ACHN (cell line): ENCODE measurements around the gene XPO5.

ENCODE experiments used
- DNase-seq: peaks from one replicate; pipeline ENCODE4 v3.0.0-alpha.2; 2015
- in situ Hi-C: cut with HindIII; loops from 2 replicates; pipeline ENCODE4 v1.10.0; 2017; ENCODE audit warnings: low sequenced_read_pairs, low pct_ligation_motif_present, low pct_unique_long_range_greater_than_20kb

XPO5 gene

GRCh38 chr6:43490523-43490939 lies 85.3 kb downstream of the XPO5 start:
- in situ Hi-C loops = no loop called here
- no peak for DNase-seq

- in situ Hi-C loops = no loop called here
- DNase-seq = no peak
Measured at GRCh38 chr6:43489277-43490072, 86.4 kb downstream of the XPO5 start.

DNA sequence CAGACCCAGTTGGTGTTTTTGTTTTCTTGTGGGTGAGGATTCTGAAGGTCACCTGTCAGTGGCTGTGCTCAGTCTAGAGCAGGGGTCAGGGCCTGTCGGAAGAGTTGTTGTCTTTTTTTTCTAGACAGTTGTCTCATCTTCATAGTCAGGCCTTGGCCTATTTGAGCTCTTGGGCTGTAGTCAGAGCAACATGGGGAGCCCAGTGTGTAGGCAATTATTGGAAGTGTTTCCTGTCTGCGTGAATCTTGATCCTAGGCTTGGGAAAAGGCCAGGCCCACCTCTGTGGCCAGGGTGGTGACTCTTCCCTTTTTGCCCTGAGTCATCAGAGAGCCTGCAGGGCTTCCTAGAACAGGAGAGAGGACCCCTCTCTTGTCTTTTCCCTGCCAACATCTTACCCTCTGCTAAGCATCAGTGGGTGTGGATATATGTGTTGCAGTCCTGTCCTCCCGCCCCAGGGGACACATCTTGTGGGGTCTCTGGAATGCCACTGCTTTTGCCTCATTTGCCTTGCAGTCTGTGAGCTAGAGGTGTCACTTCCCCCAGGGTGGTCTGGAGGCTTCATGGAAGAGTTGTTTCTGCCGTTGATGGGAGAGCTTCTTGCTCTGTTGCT lies 87.1 kb downstream of the XPO5 start:
- DNase-seq = no peak
- in situ Hi-C loops = no loop called here

DNA sequence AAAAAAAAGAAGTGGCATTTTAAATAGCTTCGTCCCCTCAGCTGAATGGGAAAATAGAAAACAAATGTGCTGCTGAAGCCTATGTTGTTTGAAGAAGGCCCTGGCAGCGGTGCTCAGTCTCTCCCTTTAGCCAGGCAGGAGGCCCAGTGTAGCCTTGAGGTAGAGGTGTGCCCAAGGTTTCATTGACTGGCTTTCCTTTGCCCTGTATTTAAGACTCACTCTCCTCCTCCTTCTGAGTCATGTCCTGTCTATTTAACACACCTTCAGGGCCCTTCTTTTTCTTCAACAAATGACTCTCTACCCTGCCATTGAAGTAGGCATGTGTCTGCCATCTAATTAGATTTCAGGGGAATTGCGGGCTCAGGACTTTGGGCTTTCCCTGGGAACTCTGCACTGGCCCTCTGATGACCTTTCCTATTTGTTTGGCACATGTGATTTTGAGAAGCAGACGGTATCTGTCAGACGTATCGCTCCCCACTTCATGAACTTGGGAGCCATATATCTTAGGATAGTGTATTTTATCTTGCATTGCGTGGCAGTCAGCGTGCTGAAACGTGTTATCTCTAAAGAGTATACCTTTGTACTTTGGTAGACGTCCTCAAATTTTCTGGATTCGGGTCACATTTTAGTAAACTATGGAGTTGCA lies 94.1 kb downstream of the XPO5 start:
- DNase-seq = no peak
- in situ Hi-C loops = no loop called here

DNA sequence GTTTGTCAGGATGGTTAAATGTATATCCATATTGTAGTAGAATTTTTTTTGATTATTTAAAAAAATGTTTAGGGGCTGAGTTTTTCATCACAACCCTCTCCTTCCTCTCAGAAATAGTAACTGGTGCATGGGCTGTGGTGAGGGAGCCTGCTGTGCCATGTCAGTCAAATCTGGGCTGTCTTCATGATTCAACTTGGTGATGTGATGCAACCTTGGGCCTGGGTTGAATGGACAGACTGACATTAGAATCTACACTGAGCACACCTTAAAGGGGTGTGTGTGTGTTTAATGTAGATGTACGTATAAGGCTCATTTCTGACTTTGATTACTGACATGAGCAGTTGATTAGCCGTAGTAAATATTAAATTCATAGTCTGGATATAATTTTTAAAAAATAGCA lies 94.8 kb downstream of the XPO5 start:
- in situ Hi-C loops = no loop called here
- peak; percentile 15 for DNase-seq

DNA sequence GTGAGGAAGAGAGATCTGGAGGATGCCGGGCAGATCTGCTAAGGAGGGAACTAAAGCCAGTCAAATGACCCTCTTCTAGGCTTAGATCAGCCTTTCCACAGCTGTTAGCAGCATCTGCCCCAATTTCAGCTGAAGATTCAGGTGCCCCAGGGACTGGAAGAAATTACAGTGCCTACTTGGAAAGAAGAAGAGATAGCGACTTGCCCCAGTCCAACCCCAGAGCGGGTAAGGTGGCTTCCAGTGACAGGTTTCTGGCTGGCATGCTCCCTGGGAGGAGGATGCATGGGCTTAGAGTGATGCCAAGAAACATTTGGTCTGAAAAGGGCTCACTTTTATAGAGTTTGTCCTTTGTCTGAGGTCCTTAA lies 97.8 kb downstream of the XPO5 start:
- no peak for DNase-seq
- in situ Hi-C loops = no loop called here

DNA sequence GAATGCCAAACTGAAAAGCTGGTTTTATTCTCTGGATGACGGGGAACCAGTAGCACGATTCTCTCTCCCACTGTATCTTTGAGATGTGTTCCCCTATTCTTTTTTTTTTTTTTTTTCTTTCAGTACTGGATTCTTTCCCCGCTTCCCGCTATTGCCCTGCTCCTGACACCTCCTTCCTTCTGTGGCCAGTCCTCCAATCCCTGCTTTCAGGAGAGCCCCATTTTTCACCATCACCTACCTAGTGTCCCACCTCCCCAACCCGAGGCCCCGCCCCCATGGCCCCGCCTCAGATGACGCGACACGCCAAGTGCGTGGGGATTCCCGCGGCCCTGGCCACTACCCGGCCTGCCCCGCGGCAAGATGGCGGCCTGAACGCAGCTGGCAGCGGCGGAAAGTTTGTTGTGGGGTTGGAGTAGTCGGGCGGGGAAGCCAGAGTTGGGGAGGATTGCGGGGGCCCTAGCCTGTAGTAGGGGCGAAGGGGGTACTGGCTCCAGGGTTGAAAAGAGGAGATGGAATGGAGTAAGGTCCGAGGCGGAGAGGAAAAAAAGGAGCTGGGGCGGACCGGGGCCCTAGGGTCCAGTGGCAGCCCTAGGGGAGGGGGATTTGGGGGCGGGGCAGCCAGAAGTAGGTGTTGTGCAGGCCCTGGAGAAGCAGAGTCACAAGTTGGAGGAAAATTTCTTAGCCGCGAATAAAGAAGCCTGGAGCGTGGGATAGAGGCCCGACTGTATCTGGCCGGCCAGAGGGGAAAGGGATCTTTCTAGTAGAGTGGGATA lies 98.4 kb downstream of the XPO5 start, which contains the start of gene TJAP1:
TSS of gene TJAP1 (plus strand) at position 336 of the 773 bp plus-strand sequence. CDS start 21,432 bp downstream, outside the sequence.
- in situ Hi-C loops = no loop called here
- DNase-seq = peak; percentile 87

DNA sequence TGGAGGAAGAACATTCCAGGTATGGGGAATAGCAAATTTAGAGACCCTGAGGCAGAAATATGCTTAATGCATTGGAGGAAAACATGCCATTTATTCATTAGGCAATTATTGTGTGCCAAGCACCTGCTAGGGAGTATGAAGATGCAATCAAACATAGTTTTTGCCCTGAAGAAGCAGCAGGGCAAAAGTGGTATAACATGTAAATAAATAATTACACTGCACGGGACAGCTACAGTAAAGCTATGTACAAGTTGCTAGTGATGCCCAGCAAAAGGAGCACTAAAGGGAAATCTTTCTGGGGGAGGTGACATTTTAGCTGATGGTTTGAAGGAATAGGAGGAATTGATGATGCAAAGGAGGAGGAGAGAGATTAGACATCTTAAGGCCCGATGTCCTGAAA lies 99.1 kb downstream of the XPO5 start:
- in situ Hi-C loops = no loop called here
- DNase-seq = no peak

DNA sequence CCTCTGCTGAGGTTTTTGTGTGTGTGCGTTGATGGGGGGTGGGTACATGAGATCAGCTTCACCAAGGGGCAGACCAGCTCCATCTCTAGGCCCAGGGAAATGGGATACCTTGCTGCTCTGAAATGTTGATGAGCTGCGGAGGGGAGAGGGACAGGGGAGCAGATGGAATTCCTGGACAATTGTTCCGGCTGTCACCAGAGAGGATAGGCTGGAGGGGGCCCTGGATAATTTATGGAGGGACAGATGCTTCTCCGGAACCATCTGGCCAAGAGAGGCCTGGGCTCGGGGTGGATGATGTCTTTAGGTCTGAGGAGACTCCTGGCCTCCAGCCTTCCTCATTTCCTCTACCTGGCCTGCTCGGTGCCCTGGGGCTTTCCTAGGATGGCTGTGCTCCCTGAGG lies 100.3 kb downstream of the XPO5 start:
- in situ Hi-C loops = no loop called here
- DNase-seq = no peak

GRCh38 chr6:43472515-43472914 lies 103.3 kb downstream of the XPO5 start:
- in situ Hi-C loops = no loop called here
- DNase-seq = no peak
